OCI-LY7 (cell line): ENCODE results near the gene ZNF639. TPM values are rescaled to one million over a fixed set of nuclear protein-coding genes. Genes with fewer than 3 reads are reported as not detected.
"Not testable (repeated sequence)": the region's sequence is repeated elsewhere in the genome, so short reads cannot be mapped to it uniquely, and the experiment has no call there.

Experiments
- BruUV-seq: library from RNA; stranded (reverse); fragments of 400-500 nt; replicated peaks from 2 replicates; lab custom pipeline; 2021; lab: Mats Ljungman, UMichigan
- CTCF ChIA-PET: fragments of 300-600 bp; sonication (Branson Sonifier 250); formaldehyde crosslinking; loops from one replicate; lab custom pipeline; 2022; ENCODE audit warnings: antibody characterized with exemption; ENCODE audit not compliant: unreplicated experiment; lab: Charles Lee
- POLR2A ChIA-PET: fragments of 300-600 bp; sonication (Branson Sonifier 250); formaldehyde crosslinking; loops from one replicate; lab custom pipeline; 2022; ENCODE audit warnings: antibody characterized with exemption; lab: Charles Lee
- DNase-seq: peaks from one replicate; pipeline ENCODE4 v3.0.0-alpha.2; 2015; ENCODE audit warnings: low spot score
- H2AFZ ChIP-seq: fragments of 200-600 bp; sonication (generic), shearing (Covaris generic); 2 replicates; pipeline ENCODE4 v1.6.1; 2014; ENCODE audit warnings: mild to moderate bottlenecking, antibody characterized with exemption, low read length, moderate library complexity
- H3K27ac ChIP-seq: fragments of 200-600 bp; sonication (generic); 2 replicates; pipeline ENCODE4 v1.5.1; 2014; ENCODE audit warnings: mixed run types, low read depth, mild to moderate bottlenecking, moderate library complexity, low read length, inconsistent platforms; ENCODE audit not compliant: poor library complexity, severe bottlenecking
- H3K36me3 ChIP-seq: fragments of 200-600 bp; sonication (generic); 2 replicates; pipeline ENCODE4 v1.6.1; 2014; ENCODE audit warnings: mild to moderate bottlenecking, antibody characterized with exemption, low read length, moderate library complexity, mixed read lengths; ENCODE audit not compliant: insufficient read depth
- H3K4me1 ChIP-seq: fragments of 200-600 bp; sonication (generic); 2 replicates; pipeline ENCODE4 v1.5.1; 2014; ENCODE audit warnings: mild to moderate bottlenecking, low read length; ENCODE audit not compliant: insufficient read depth, poor library complexity, severe bottlenecking
- H3K4me2 ChIP-seq: fragments of 200-600 bp; sonication (generic); 2 replicates; pipeline ENCODE4 v1.6.1; 2014; ENCODE audit warnings: mild to moderate bottlenecking, low read length
- H3K4me3 ChIP-seq: fragments of 200-600 bp; sonication (generic); 2 replicates; pipeline ENCODE4 v1.5.1; 2014; ENCODE audit warnings: mild to moderate bottlenecking, low read depth, low read length; ENCODE audit not compliant: poor library complexity, severe bottlenecking
- H3K79me2 ChIP-seq: fragments of 200-600 bp; sonication (generic); 2 replicates; pipeline ENCODE4 v1.6.1; 2016; ENCODE audit warnings: low read depth, mild to moderate bottlenecking, low read length, moderate library complexity, mixed read lengths; ENCODE audit not compliant: insufficient read depth
- H3K9me2 ChIP-seq: fragments of 200-600 bp; sonication (generic); 2 replicates; pipeline ENCODE4 v1.6.1; 2016; ENCODE audit warnings: mild to moderate bottlenecking, low read length, mixed read lengths; ENCODE audit not compliant: insufficient read depth
- H3K9me3 ChIP-seq: fragments of 200-600 bp; sonication (generic); 2 replicates; pipeline ENCODE4 v1.6.1; 2014; ENCODE audit warnings: mild to moderate bottlenecking, mixed run types, low read length, mixed read lengths
- H4K20me1 ChIP-seq: fragments of 200-600 bp; sonication (generic); 2 replicates; pipeline ENCODE4 v1.6.1; 2014; ENCODE audit warnings: mild to moderate bottlenecking, antibody characterized with exemption, low read length, moderate library complexity, mixed read lengths; ENCODE audit not compliant: insufficient read depth
- CTCF ChIP-seq: fragments of 200-600 bp; sonication (generic); conservative IDR thresholded peaks from 2 replicates; pipeline ENCODE4 v1.5.1; 2014; ENCODE audit warnings: mild to moderate bottlenecking, antibody characterized with exemption, low read length, moderate library complexity, mixed read lengths
- EZH2phosphoT487 ChIP-seq: fragments of 200-600 bp; sonication (generic); IDR thresholded peaks from 2 replicates; pipeline ENCODE4 v1.6.1; 2018; ENCODE audit warnings: low read depth, borderline replicate concordance, mild to moderate bottlenecking, mixed run types, antibody characterized with exemption, low read length, moderate library complexity, mixed read lengths
- intact Hi-C: fragments of 100-400 bp; cut with micrococcal nuclease; formaldehyde crosslinking; loops from one replicate; pipeline ENCODE4 v1.10.0; 2022; ENCODE audit not compliant: unreplicated experiment
- total RNA-seq, 2 experiments: library from RNA; depleted of rRNA in 1 of 2; stranded (reverse); fragments of >200 nt in 1 of 2; shearing (Covaris generic) in 1 of 2; gene quantifications; 2 replicates each; pipeline ENCODE4 v1.2.3, GENCODE V29; 2014 to 2022

Gene ZNF639
- total RNA-seq, 2 experiments from 2014 or later, result 59.3 to 61.3 TPM

GRCh38 chr3:179304605-179305004 lies 18.2 kb upstream of the ZNF639 start:
- Histone ChIP-seq H3K4me1 (peaks cover 7% of the 10 kb centered on the region), H3K36me3 (no peaks in the 10 kb centered on the region), H3K9me2 (no peaks in the 10 kb centered on the region), H3K4me3 (no peak overlapping the region), H3K4me2 (no peak overlapping the region), H3K9me3 (no peaks in the 10 kb centered on the region), H4K20me1 (no peaks in the 10 kb centered on the region), H3K27ac (no peak overlapping the region), H2AFZ (peak overlapping the region; percentile 69; the same call in 1 of the 2 replicates), H3K79me2 (no peaks in the 10 kb centered on the region)
- ChIA-PET CTCF (no interaction called here), POLR2A (no interaction called here)
- intact Hi-C loops, result no loop called here
- no TSS peak for BruUV-seq
- DNase-seq, result no peak
- TF ChIP-seq EZH2phosphoT487 (no peak), CTCF (no peak)

GRCh38 chr3:179307362-179307761 lies 15.5 kb upstream of the ZNF639 start:
- DNase-seq, CTCF ChIA-PET, BruUV-seq, H2AFZ ChIP-seq, H4K20me1 ChIP-seq, H3K9me3 ChIP-seq, POLR2A ChIA-PET, H3K79me2 ChIP-seq, H3K4me2 ChIP-seq, H3K27ac ChIP-seq, H3K4me1 ChIP-seq, H3K9me2 ChIP-seq, intact Hi-C loops, H3K4me3 ChIP-seq, H3K36me3 ChIP-seq: not testable (repeated sequence)

GRCh38 chr3:179308001-179308400 lies 14.8 kb upstream of the ZNF639 start:
- Histone ChIP-seq H2AFZ (no peak overlapping the region), H3K36me3 (no peaks in the 10 kb centered on the region), H3K4me2 (no peak overlapping the region), H3K4me1 (peaks cover 9% of the 10 kb centered on the region), H3K4me3 (no peak overlapping the region), H3K27ac (no peak overlapping the region), H4K20me1 (no peaks in the 10 kb centered on the region), H3K79me2 (no peaks in the 10 kb centered on the region), H3K9me2 (no peaks in the 10 kb centered on the region), H3K9me3 (no peaks in the 10 kb centered on the region)
- POLR2A ChIA-PET, result interaction anchor here (1.0 kb wide), 1 partner anchor 80 kb away, joined by 3 read pairs; no protein-coding TSS in a partner anchor
- TF ChIP-seq EZH2phosphoT487 (no peak), CTCF (no peak)
- CTCF ChIA-PET, result interaction anchor here (0.5 kb wide), 1 partner anchor 235 kb away, joined by 3 read pairs; no protein-coding TSS in a partner anchor
- intact Hi-C loops, result no loop called here
- no TSS peak for BruUV-seq
- no peak for DNase-seq
